ENCODE measurements around the gene GAB4. TPM values are rescaled to one million over a fixed set of nuclear protein-coding genes. Genes with fewer than 3 reads are reported as not detected.

GAB4 gene
- total RNA-seq, 1 experiment from 2014 or later: not detected

GRCh38 chr22:16962501-16962900 lies 45.5 kb downstream of the GAB4 start:
- DNase-seq: no peak
- H3K27me3 ChIP-seq (replicated peaks; ENCODE audit: control insufficient read depth, insufficient read depth, low read length): no peaks in the 10 kb centered on the region; the same call in none of the 2 replicates
- H3K9me3 ChIP-seq: no peaks in the 10 kb centered on the region
- H3K36me3 Mint-ChIP-seq (ENCODE audit: insufficient read depth, unreplicated experiment): no peaks in the 10 kb centered on the region
- CTCF ChIA-PET: no interaction called here
- H3K4me3 Mint-ChIP-seq (ENCODE audit: unreplicated experiment): no peak overlapping the region
- intact Hi-C loops (cut with micrococcal nuclease; ENCODE audit: unreplicated experiment): no loop called here
- H3K9me3 Mint-ChIP-seq (ENCODE audit: unreplicated experiment): no peaks in the 10 kb centered on the region
- POLR2A ChIA-PET: no interaction called here
- H3K4me1 ChIP-seq: no peaks in the 10 kb centered on the region
- H3K27me3 Mint-ChIP-seq (ENCODE audit: insufficient read depth, unreplicated experiment): peaks cover 14% of the 10 kb centered on the region
- H3K27ac Mint-ChIP-seq (ENCODE audit: unreplicated experiment): no peak overlapping the region
- BruUV-seq (replicated peaks): no TSS peak
- no peaks in the 10 kb centered on the region for H3K36me3 ChIP-seq (ENCODE audit: control insufficient read depth, insufficient read depth, low read length)
- H3K4me3 ChIP-seq (ENCODE audit: low read depth, low read length): no peak overlapping the region
- H3K4me1 Mint-ChIP-seq (ENCODE audit: low read depth, unreplicated experiment): no peaks in the 10 kb centered on the region
- no peak for TF ChIP-seq CTCF (IDR thresholded peaks at IDR 0.05; ENCODE audit: insufficient read depth in 1 of 2, low read depth in 1 of 2, low read length in 1 of 2, severe bottlenecking in 1 of 2, unreplicated experiment in 1 of 2)

- H3K9me3 Mint-ChIP-seq (ENCODE audit: unreplicated experiment): no peaks in the 10 kb centered on the region
- H3K9me3 ChIP-seq: no peaks in the 10 kb centered on the region
- CTCF ChIA-PET: no interaction called here
Measured at GRCh38 chr22:16961477-16962186, 46.4 kb downstream of the GAB4 start.

DNA sequence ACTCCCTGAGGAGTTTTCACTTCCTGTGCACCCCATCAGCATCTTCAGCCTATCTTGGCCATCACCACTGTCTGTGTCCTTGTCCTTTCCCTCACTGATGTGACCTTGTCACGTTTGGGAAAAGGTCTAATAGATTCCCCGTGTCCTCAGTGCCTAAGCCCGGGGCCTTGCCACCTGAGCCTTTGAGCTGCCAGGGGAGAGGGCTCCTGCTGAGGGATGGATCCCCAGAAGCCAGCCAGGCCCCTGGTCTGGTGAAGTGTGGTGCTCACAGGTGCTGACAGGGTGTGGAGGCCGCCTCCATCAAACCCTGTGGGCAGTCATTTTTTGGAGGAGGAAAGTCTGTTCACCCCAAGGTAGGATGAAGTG lies 47.2 kb downstream of the GAB4 start:
- Mint-ChIP-seq H3K9me3 (ENCODE audit: unreplicated experiment) (no peaks in the 10 kb centered on the region), H3K36me3 (ENCODE audit: insufficient read depth, unreplicated experiment) (no peaks in the 10 kb centered on the region), H3K4me1 (ENCODE audit: low read depth, unreplicated experiment) (no peaks in the 10 kb centered on the region), H3K4me3 (ENCODE audit: unreplicated experiment) (no peak overlapping the region), H3K27ac (ENCODE audit: unreplicated experiment) (no peak overlapping the region), H3K27me3 (ENCODE audit: insufficient read depth, unreplicated experiment) (peaks cover 14% of the 10 kb centered on the region)
- intact Hi-C loops (cut with micrococcal nuclease; ENCODE audit: unreplicated experiment): no loop called here
- no peaks in the 10 kb centered on the region; the same call in none of the 2 replicates for H3K27me3 ChIP-seq (replicated peaks; ENCODE audit: control insufficient read depth, insufficient read depth, low read length)
- no peak for TF ChIP-seq CTCF (IDR thresholded peaks at IDR 0.05; ENCODE audit: insufficient read depth in 1 of 2, low read depth in 1 of 2, low read length in 1 of 2, severe bottlenecking in 1 of 2, unreplicated experiment in 1 of 2)
- no peak for DNase-seq
- no peaks in the 10 kb centered on the region for H3K4me1 ChIP-seq
- BruUV-seq (replicated peaks): no TSS peak
- H3K9me3 ChIP-seq: no peaks in the 10 kb centered on the region
- ChIA-PET CTCF (no interaction called here), POLR2A (no interaction called here)
- H3K36me3 ChIP-seq (ENCODE audit: control insufficient read depth, insufficient read depth, low read length): no peaks in the 10 kb centered on the region
- no peak overlapping the region for H3K4me3 ChIP-seq (ENCODE audit: low read depth, low read length)

More at GRCh38 chr22:16961477-16962186, 46.4 kb downstream of the GAB4 start:
- Mint-ChIP-seq H3K36me3 (ENCODE audit: insufficient read depth, unreplicated experiment) (no peaks in the 10 kb centered on the region), H3K27ac (ENCODE audit: unreplicated experiment) (no peak overlapping the region), H3K27me3 (ENCODE audit: insufficient read depth, unreplicated experiment) (peaks cover 14% of the 10 kb centered on the region), H3K4me3 (ENCODE audit: unreplicated experiment) (no peak overlapping the region), H3K4me1 (ENCODE audit: low read depth, unreplicated experiment) (no peaks in the 10 kb centered on the region)
- Histone ChIP-seq H3K27me3 (replicated peaks; ENCODE audit: control insufficient read depth, insufficient read depth, low read length) (no peaks in the 10 kb centered on the region; the same call in none of the 2 replicates), H3K36me3 (ENCODE audit: control insufficient read depth, insufficient read depth, low read length) (no peaks in the 10 kb centered on the region), H3K4me1 (no peaks in the 10 kb centered on the region), H3K4me3 (ENCODE audit: low read depth, low read length) (no peak overlapping the region)
- no TSS peak for BruUV-seq (replicated peaks)
- no peak for DNase-seq
- intact Hi-C loops (cut with micrococcal nuclease; ENCODE audit: unreplicated experiment): no loop called here
- TF ChIP-seq CTCF (IDR thresholded peaks at IDR 0.05; ENCODE audit: insufficient read depth in 1 of 2, low read depth in 1 of 2, low read length in 1 of 2, severe bottlenecking in 1 of 2, unreplicated experiment in 1 of 2): no peak
- POLR2A ChIA-PET: no interaction called here

Measured in Caco-2 (cell line).